Measurements from ENCODE around the gene DTX3. TPM values are rescaled to one million over a fixed set of nuclear protein-coding genes. Genes with fewer than 3 reads are reported as not detected.

The DTX3 gene
- total RNA-seq, 1 donor: 22.9 TPM

- no peak for TF ChIP-seq CTCF (IDR thresholded peaks at IDR 0.05; ENCODE audit: insufficient read depth, low read depth, low read length)
These were observed 26.5 kb upstream of the DTX3 start for GRCh38 chr12:57577981-57578758.

GRCh38 chr12:57579011-57579410, 25.6 kb upstream of the DTX3 start:
- no peak overlapping the region for H3K4me3 ChIP-seq (ENCODE audit: low read depth, low read length)
- no peak for TF ChIP-seq CTCF (IDR thresholded peaks at IDR 0.05; ENCODE audit: insufficient read depth, low read depth, low read length)
- DNase-seq (ENCODE audit: low read depth): no peak

More at GRCh38 chr12:57577981-57578758, 26.5 kb upstream of the DTX3 start:
- no peak for DNase-seq (ENCODE audit: low read depth)
- no peak overlapping the region for H3K4me3 ChIP-seq (ENCODE audit: low read depth, low read length)

- DNase-seq (ENCODE audit: low read depth): no peak
- no peak for TF ChIP-seq CTCF (IDR thresholded peaks at IDR 0.05; ENCODE audit: insufficient read depth, low read depth, low read length)
- no peak overlapping the region for H3K4me3 ChIP-seq (ENCODE audit: low read depth, low read length)
These were observed 24.8 kb upstream of the DTX3 start for GRCh38 chr12:57579677-57580465.

- no peak for TF ChIP-seq CTCF (IDR thresholded peaks at IDR 0.05; ENCODE audit: insufficient read depth, low read depth, low read length)
- H3K4me3 ChIP-seq (ENCODE audit: low read depth, low read length): no peak overlapping the region
- no peak for DNase-seq (ENCODE audit: low read depth)
These were observed 24.2 kb upstream of the DTX3 start for GRCh38 chr12:57580466-57580795.

GRCh38 chr12:57581802-57582201, 22.8 kb upstream of the DTX3 start:
- DNase-seq (ENCODE audit: low read depth): no peak
- no peak for TF ChIP-seq CTCF (IDR thresholded peaks at IDR 0.05; ENCODE audit: insufficient read depth, low read depth, low read length)
- H3K4me3 ChIP-seq (ENCODE audit: low read depth, low read length): no peak overlapping the region

GRCh38 chr12:57582440-57582839, 22.2 kb upstream of the DTX3 start:
- TF ChIP-seq CTCF (IDR thresholded peaks at IDR 0.05; ENCODE audit: insufficient read depth, low read depth, low read length): no peak
- H3K4me3 ChIP-seq (ENCODE audit: low read depth, low read length): no peak overlapping the region
- DNase-seq (ENCODE audit: low read depth): no peak

Measured in fibroblast of villous mesenchyme (primary cell).